Lung (tissue), 12 donors: ENCODE measurements around the gene SLC6A18. TPM values are rescaled to one million over a fixed set of nuclear protein-coding genes. Genes with fewer than 3 reads are reported as not detected.

Experiments used
- ATAC-seq: fragments of 200-7000 bp; cut with Tn5 transposase; one replicate; pipeline ENCODE4 v1.9.1; 2020; ENCODE audit warnings: moderate number of reproducible peaks; ENCODE audit not compliant: insufficient read depth, low FRiP score
- DNase-seq, 3 donors: peaks; one replicate each; pipeline ENCODE4 v3.0.0-alpha.2; 2013 to 2017
- H3K27ac ChIP-seq, 2 donors: one replicate each; pipeline ENCODE4 v1.5.1; 2013; ENCODE audit warnings: mild to moderate bottlenecking in 2 of 2, moderate library complexity in 2 of 2, control low read depth in 1 of 2, inconsistent platforms in 1 of 2, low read depth in 1 of 2, low read length in 1 of 2
- H3K27me3 ChIP-seq, 3 donors: one replicate each; pipeline ENCODE4 v1.5.1; 2013; ENCODE audit warnings: low read length in 2 of 3; ENCODE audit not compliant: control insufficient read depth in 3 of 3, insufficient read depth in 3 of 3
- H3K36me3 ChIP-seq, 4 donors: one replicate each; pipeline ENCODE4 v1.5.1; 2013; ENCODE audit warnings: low read length in 4 of 4, mild to moderate bottlenecking in 1 of 4, moderate library complexity in 1 of 4; ENCODE audit not compliant: control insufficient read depth in 4 of 4, insufficient read depth in 4 of 4
- H3K4me1 ChIP-seq, 5 donors: one replicate each; pipeline ENCODE4 v1.5.1; 2013; ENCODE audit warnings: low read length in 5 of 5, mild to moderate bottlenecking in 2 of 5, moderate library complexity in 1 of 5; ENCODE audit not compliant: control insufficient read depth in 5 of 5, insufficient read depth in 5 of 5
- H3K4me3 ChIP-seq: one replicate; pipeline ENCODE4 v1.5.1; 2013; ENCODE audit warnings: mild to moderate bottlenecking, control low read depth, moderate library complexity
- H3K9ac ChIP-seq, 2 donors: one replicate each; pipeline ENCODE4 v1.5.1; 2013; ENCODE audit warnings: low read length in 2 of 2, control low read depth in 1 of 2; ENCODE audit not compliant: insufficient read depth in 1 of 2
- H3K9me3 ChIP-seq, 4 donors: one replicate each; pipeline ENCODE4 v1.5.1; 2013; ENCODE audit warnings: low read length in 3 of 4, mild to moderate bottlenecking in 1 of 4, moderate library complexity in 1 of 4; ENCODE audit not compliant: control insufficient read depth in 4 of 4, insufficient read depth in 3 of 4
- CTCF ChIP-seq: IDR thresholded peaks from 2 replicates; pipeline ENCODE4 v1.5.1; 2012; ENCODE audit warnings: mild to moderate bottlenecking; ENCODE audit errors: control extremely low read depth, extremely low read depth
- WGBS, 2 donors: extraction: QIAGEN DNeasy Blood & Tissue Kit; methylation state at CpG; one replicate each; pipeline ENCODE4 v1.1.7; 2013; 5-methylcytosine and 5-hydroxymethylcytosine counted together
- polyA plus RNA-seq, 2 donors: library from polyadenylated mRNA; stranded (reverse); fragments of 200-250 nt; gene quantifications; one replicate each; pipeline ENCODE4 v1.2.1, GENCODE V29; 2013
- total RNA-seq, 2 donors: library from RNA; depleted of rRNA in 1 of 2; stranded (reverse); fragments of >200 nt in 1 of 2; gene quantifications; one replicate each; pipeline ENCODE4 v1.2.1, GENCODE V29; 2014 to 2021
- donor health status: control.
- donor health status: control.
- donor health status: Bipolar disorder and iron deficiency.
- donor health status: healthy.
- donor health status: DM: yes; HTN: yes; CAD: no.

Gene SLC6A18
- total and polyA plus RNA-seq, 4 donors, result not detected

- 85 to 91% methylated on average over 7 of the region's 7 CpGs for WGBS, 2 donors
- Histone ChIP-seq H3K4me1 (no peaks in the 10 kb centered on the region), H3K36me3 (no peaks in the 10 kb centered on the region), H3K9me3 (peaks cover 0 to 3% (median 0%) of the 10 kb centered on the region in 4 donors), H3K27ac (no peak overlapping the region), H3K27me3 (peaks cover 8 to 17% (median 14%) of the 10 kb centered on the region in 3 donors), H3K4me3 (no peak overlapping the region), H3K9ac (no peak overlapping the region)
- TF ChIP-seq CTCF, result no peak
- DNase-seq (no peak), ATAC-seq (no peak)
These were observed 27.1 kb upstream of the SLC6A18 start for GRCh38 chr5:1197876-1198666.

- DNase-seq, result no peak
- peaks cover 0 to 6% (median 0%) of the 10 kb centered on the region in 5 donors for H3K4me1 ChIP-seq
- TF ChIP-seq CTCF, result no peak
- no peak for ATAC-seq
- H3K27me3 ChIP-seq, result peaks cover 8 to 14% (median 10%) of the 10 kb centered on the region in 3 donors
- no peaks in the 10 kb centered on the region for H3K36me3 ChIP-seq
- no peak overlapping the region for H3K4me3 ChIP-seq
- H3K9me3 ChIP-seq, result no peaks in the 10 kb centered on the region
- no peak overlapping the region for H3K9ac ChIP-seq
- H3K27ac ChIP-seq, result no peak overlapping the region
These were observed 25.9 kb upstream of the SLC6A18 start for GRCh38 chr5:1199340-1199648.

- no peak for ATAC-seq
- no peak overlapping the region for H3K9ac ChIP-seq
- 40 to 59% methylated on average over 26 of the region's 26 CpGs for WGBS, 2 donors
- no peaks in the 10 kb centered on the region for H3K9me3 ChIP-seq
- H3K4me1 ChIP-seq, result peaks cover 0 to 12% (median under 1%) of the 10 kb centered on the region in 5 donors
- no peak for DNase-seq
- no peak overlapping the region for H3K27ac ChIP-seq
- no peak overlapping the region for H3K4me3 ChIP-seq
- H3K36me3 ChIP-seq, result no peaks in the 10 kb centered on the region
- TF ChIP-seq CTCF, result no peak
- H3K27me3 ChIP-seq, result peaks cover 8 to 14% (median 10%) of the 10 kb centered on the region in 3 donors
These were observed 25.3 kb upstream of the SLC6A18 start for GRCh38 chr5:1199649-1200494.
